NCI-H1417 treated with DMSO at 0.1 percent for 48 hours (cell line): ENCODE data around the gene IRS2.

Source experiments
- DNase-seq: peaks from one replicate; lab custom pipeline; 2025; lab: John Stamatoyannopoulos, UW

IRS2 gene

DNA sequence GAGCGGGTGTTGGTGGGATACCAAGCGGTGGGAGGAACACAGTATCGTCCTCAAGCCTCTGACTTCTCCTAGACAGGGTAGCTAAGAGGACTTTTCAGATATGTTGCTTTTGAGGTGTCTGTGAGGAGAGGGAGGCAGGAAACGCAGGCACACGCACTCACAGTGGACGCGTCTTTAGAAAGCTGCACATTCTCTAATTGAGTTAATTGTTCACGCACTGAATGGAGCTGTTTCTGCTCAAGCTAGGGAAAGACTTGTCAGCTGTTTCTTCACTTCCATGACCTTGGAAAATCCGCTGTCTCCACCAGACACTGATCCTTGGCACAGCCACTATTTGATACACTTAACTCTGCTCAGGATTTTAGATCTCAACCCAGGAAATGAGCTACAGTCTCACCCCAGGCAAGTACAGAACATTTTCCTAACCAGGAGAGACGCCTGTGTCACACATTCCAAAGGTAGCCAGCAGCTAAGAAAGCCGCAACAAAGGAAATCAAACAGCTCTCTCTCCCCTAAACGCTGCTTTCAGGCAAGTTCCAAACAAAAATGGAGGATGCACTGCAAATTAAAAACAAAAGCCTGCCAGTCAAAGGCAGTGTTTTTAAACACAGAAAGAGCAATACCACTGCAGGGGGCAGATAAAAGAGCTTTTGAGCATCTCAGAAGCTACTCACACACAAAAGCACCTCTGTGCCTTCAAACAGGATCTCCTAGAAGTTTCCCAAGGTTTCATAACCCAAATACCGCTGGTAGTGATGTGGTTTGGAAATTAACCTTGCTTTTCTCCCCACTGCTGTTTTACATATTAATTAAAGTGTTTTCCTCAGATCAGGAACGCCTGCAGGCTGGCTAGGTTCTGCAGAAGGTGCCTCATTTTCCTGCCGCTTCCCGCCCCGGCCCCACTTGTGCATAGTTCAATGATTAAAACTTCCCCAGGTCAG is 57.3 kb downstream of the IRS2 start:
- no peak for DNase-seq

DNA sequence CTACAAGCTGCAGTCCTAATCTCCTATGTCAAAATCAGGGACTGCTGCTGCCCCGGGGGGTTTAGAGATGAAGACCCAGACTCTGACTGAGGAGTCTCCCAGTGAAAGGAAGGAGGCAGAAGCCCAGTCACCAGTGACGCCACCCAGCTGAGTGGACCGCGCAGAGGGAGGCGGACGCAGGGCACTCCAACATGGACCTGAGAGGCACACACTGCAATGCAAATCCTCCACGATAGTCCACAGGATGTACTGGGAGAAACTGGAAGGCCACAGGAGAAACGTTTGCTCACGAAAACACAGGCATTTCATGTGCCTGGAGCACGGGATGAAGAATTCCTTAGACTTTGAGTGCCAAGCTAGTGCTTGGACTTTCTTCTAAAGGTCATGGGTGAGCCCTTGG is 58.3 kb downstream of the IRS2 start:
- DNase-seq = no peak

DNA sequence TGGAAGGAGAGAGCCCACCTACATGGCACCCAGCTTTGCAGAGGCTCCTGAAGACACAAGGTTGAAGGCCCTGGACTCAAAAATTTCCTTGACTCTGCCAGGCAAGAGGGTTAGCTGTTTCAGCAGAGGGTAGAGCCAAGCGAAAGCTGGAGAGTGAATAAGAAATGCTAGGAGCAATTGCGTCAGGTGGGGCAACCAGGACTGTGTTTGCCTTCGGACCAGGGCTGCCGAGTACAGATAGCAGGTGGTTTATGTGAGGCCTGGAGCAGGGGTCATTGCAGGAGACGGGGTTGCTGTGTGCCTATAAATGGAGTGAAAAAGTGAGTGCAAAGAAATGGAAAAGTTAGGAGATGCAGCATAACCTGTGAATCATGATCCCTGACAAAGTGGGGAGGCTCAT is 59.1 kb downstream of the IRS2 start:
- no peak for DNase-seq

DNA sequence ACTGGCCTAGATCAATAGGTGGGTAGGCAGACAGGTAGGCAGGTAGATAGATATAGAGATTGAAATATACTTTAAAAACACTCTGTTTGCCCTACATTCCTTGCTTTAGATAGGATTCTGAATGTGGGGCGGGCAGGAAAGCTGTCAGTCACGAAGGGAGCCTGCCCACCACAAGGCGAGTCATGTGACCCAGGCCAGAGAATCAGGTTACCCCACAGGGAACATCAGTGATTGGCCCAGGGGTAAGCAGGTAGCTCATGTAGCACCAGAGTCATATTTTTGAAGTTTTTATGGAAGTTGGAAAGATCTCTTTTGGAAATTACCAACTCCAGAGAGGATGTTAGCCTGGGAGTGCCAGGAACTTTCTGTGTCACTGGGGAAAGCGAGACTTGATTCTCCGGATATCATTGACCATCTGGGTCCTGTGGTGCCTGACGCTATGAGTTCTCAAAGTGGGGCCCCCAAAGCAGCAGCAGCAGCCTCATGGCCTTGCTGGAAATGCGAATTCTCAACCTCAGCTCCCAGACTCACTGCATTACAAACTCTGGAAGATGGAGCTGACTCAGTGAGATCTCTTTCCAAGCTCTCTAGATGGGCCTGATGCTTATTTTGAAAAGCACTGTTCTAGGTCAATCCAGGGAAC is 60.3 kb downstream of the IRS2 start:
- no peak for DNase-seq

DNA sequence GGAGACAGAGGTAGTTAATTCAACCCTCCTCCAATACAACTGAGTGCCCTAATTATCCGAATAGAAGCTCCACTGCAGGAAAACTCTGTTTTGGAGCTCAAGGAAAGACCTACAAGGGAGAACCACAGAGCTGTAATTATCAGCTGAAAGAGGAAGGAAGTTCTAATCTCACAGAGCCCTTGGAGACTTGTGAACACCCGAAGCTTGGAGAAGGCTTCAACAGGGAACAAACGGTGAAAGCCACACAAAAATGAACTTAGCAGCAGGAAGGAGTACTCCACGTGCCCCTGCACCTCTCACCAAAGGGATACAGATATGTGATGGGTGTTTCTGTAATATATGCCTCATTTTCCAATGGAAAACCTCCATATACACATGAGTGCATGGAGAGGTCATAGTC is 61.1 kb downstream of the IRS2 start:
- no peak for DNase-seq

DNA sequence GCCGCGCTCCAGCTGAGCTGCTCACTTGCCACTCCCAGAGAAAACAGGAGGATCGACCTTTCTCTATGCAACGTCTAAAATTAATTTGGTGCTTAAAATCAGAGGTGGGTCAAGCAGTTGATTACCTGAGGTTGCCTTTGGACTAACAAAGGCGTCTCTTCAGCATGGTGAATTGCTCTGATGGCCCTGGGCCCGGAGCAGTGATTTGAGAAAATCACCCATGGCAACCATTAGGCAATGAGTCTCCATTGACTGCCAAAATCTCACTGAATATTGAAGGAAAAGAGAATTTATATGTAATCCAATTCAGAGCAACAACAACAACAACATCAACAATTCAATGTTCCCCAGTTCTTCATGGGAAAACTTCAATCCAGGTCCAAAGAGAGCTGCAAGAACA is 61.8 kb downstream of the IRS2 start:
- DNase-seq = no peak

DNA sequence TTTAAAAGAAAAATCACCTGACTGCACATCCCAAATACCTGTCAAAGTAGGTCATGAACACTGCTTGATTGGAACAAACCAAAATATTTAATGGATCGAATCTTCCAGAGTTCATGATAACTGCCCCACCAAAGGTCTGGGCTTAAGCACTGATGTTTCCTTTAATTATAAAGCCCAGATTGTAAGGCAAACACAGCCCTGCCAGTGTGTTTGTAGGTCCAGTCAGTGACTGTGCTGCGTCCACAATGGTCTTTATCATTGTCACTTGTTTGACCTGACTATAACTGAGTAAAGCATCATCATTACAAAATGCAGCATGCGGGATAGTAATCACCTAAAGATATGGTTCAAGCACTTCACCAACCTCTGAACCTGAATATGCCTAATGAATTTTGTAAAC is 63.3 kb downstream of the IRS2 start:
- no peak for DNase-seq

DNA sequence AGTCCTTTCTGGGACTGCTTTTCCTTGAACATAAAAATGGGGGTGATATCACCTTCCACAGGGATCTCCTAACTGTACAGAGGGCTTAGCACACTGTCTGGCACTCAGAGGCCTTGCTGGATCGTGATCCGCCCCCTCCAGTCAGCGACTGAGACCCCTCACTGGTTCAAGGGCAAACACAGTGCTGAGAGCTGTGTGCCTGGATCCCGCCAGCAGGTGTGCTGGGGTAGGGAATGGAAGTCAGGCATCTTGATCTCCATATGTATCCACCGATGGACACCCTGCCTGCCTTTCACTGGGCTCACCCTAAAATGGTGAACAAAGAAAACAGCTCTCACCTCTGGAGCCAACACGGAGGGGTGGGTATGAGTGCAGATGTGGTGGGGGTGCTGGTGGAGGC is 64.3 kb downstream of the IRS2 start:
- DNase-seq = no peak

DNA sequence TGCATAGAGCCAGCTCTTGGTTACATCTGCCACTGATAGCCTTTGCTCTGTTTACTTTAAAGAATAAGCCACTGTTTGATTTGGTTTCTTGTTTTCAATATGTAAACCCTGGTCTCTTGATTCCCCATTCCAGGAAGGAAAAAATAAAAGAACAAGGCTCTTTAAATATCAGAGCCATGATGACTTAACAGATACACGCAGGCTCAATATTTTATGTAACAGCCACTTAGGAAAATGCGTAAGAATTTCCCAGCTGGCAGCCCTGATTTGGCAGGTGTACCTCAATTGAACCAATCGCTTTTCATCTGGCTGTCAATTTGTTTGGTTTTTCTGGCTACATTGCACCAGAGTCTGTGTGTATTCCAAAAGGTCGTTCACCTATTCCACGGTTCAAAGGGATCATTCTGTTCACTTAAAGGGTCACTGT is 65.6 kb downstream of the IRS2 start:
- peak; percentile 53 for DNase-seq

DNA sequence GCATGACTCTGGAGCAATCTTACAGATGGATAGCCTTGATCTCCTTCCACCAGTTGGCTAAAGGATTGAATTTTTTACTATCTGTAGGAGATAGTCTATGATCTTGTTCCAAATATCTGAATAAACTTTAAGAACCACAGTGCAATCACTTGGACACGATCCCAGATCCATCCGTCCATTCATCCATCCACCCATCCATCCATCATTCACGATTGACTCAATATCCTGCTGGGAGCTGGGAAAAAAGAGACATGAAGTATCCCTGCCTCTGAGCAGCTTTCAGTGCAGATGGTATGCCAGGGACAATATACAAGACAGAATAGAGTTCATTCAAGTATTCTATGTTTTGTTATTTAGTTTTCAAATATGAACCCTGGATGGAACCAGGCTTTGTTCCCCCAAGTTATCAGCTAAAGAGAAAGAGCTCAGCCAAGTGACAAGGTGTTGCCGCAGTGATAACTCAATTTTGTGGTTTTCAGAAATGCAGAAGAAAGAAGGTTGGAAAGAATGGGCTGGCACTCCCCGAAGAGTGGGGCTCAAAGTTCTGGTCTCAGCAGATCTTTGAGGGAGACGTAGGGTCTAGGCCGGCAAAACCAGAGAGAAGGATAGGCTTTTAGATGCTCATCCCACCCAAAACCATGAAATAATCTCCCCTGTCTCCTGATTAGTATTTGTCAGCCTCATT is 66.3 kb downstream of the IRS2 start:
- no peak for DNase-seq

DNA sequence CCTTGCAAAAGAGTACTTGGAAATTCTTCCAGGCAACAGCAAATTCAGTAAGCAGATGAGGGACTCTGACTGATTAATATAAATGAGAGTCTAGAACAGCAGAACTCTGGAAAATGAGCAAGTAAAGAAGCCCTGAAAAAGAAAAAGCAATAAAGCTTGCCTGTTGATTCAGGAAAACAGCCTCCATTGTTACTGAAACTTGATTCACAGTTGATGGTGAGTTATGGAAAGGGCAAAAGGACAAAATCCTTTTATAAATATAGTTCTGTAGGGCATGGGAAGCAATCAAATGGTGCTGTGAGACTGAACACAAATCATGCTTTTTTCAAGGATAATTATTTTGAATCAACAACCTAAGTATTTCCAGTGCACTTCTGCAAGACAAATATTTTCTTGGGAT is 67.7 kb downstream of the IRS2 start:
- no peak for DNase-seq

DNA sequence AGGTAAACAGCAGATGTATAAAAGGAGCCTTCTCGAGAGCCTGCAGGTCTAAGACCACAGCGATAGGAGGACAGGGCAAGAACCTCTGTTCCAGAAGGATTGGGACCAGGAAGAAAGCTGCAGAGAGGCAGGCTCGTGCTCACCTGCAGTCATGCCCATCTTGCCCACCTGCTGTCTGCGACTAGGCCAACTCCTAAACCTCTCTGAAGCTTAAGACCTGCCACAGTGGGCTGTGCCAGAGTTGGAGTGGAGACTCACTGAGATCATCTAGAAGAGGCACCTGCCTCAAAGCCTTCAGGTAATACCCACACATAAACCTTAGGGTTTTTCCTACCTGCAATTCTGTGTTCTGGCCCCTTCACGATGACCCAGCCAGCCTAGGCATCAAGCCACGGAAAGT is 68.7 kb downstream of the IRS2 start:
- DNase-seq = no peak

DNA sequence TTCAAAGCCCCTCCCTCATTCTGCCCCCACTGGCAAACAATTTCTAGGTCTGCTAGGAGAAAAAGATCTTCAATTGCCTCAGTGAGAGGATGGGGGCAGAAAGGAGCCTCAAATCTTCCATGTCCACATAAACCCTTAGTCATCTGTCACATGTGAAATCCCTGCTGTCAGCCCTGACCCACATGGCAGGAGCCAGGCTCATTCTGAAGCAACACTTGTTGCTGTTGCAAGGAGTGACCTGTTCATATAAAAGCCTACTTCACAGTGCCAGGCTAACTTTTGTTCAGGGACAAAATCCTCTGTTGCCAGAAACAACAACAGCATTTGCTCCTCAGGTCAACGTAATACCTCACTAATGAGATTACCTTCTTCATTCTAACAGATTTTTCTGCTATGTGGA is 70.5 kb downstream of the IRS2 start:
- DNase-seq = no peak

DNA sequence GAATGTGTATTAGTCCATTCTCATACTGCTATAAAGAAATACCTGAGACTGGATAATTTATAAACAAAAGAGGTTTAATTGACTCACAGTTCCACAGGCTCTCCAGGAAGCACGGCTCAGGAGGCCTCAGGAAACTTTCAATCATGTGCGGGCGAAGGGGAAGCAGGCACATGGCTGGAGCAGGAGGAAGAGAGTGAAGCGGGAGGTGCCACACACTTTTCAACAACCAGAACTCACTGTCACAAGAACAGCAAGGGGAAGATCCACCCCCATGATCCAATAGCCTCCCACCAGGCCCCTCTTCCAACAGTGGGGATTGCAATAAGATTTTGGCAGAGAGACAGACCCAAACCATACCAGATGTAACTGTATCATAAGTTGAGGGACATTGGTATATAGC is 72.7 kb downstream of the IRS2 start:
- DNase-seq = no peak

DNA sequence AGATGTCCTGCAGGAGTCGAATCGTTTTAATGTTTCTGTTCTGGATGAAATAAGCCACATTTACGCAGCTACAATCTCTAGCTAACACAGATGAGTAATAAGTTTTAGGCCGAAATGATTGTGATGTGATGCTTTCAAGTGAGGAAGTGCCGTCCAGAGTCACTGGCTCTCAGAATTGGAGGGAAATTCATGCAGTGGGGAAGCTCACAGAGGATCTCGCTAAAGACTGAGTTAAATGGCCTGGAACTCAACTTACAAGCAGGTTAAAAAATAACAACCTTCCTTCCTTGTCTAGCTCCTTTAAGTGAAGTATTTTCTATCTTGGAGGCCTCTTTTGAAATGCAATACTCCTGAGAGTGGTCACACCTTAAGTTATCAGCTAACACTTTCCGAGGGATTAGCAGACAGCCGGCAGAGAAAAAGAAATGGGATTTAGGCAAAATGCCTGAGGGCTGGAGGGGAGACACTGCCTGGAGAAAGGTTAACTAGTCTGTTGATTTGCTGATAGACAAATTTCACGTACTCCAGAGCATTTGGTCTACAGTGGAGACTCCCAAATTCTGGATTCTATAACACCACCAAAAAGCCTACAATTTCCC is 74.2 kb downstream of the IRS2 start:
- DNase-seq = no peak

DNA sequence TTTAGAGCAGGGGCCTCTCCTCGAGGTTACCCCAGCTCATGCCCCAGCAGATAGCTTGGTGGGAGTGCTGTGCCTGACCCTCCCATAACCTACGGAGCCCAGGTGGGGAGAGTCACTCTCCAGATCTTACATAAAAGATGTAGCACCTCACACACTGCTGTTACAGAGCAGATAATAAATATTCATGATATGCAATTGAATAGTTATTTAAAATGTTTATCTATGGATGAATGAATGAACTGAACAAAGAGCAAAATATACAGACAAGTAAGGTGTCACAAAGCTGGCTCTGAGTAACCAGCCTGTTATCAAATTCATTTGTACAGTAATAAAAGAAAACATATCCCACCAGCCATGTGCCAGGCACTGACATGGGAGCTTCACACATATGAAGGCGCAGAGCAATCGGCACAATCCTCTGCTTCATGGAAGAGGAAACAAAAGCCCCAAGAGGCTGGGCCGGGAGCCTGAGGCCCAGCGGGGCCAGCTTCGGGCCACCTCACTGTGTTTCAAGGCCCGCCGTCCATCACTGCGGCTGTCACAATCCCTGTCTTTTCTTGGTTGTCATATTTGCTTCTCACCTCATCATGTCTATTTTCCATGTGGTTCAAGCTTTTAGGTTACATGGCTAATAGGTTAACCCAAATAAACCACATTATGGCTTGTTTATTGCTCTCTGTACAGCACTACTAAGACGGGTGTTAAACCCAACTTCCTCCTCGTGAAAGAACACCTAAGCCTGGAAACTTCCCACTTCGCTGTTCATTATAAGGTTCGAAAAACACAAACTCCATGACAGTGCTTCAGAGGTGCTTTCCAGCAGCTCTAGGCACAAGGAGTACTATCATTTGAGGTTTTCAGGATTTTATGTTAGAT is 78.4 kb downstream of the IRS2 start:
- no peak for DNase-seq

DNA sequence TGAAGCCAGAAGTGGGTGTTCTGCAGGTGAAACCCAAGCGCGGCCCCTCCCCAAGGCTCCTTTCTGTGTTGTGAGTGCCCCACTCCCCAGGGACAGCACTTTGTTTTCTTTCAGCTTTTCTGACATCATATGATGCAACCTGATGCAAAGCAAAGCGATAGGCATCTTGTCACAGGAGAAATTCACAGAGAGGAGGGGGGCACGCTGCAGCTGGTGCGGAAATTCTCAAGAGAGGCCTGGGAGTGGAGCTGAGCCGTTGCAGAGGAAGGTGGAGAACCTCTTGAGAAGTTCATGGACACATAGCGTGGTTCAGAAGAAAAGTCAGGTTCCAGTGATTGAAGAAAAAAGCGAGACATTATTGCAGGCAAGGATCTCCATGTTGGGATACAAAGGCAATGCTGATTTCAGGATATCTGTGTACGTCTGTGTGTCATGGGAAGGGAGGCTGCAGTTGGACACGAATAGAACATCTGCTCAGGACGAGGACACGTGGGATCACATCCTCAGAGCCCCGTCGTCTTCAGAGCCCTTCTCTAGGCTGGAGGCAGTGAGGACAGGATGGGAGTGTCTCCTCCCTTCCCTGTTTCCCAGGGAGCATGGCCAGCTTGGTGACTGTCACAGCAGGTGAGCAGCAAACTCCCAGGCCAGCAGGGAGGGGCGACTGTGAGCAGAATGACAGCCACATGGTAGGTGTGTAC is 79.2 kb downstream of the IRS2 start:
- no peak for DNase-seq

DNA sequence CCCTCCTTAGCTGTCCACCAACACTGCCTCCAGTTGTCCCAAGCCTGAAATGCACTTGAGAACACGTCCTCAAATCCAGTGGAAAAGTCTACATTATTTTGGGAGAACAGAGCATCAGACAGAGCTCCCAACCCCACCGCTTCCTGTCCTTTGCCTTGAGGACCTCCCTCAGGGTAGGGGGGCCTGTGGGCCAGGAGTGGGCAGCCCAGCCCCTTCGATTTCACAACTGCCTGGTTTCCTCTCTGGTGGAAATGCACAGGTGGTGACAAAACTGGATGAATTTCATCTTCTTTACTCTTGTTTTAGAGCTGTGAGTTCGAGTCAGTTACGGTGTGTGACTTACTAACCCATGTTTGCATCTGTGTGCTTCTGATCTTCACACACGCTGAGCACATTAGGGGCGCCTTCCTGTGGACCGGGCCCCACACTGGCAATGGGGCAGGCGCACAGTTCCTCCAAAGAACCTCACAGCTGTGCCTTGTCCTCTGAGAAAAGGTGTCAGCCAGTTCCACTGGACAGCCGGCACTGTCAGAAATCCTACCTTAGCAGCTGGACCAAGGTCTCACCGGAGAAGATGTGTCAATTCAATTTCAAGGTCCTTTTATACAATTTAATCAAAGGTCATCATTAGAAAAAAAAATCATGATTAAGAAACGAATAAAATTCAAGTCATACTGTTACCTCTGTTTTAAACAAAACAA is 80.2 kb downstream of the IRS2 start:
- DNase-seq = no peak

DNA sequence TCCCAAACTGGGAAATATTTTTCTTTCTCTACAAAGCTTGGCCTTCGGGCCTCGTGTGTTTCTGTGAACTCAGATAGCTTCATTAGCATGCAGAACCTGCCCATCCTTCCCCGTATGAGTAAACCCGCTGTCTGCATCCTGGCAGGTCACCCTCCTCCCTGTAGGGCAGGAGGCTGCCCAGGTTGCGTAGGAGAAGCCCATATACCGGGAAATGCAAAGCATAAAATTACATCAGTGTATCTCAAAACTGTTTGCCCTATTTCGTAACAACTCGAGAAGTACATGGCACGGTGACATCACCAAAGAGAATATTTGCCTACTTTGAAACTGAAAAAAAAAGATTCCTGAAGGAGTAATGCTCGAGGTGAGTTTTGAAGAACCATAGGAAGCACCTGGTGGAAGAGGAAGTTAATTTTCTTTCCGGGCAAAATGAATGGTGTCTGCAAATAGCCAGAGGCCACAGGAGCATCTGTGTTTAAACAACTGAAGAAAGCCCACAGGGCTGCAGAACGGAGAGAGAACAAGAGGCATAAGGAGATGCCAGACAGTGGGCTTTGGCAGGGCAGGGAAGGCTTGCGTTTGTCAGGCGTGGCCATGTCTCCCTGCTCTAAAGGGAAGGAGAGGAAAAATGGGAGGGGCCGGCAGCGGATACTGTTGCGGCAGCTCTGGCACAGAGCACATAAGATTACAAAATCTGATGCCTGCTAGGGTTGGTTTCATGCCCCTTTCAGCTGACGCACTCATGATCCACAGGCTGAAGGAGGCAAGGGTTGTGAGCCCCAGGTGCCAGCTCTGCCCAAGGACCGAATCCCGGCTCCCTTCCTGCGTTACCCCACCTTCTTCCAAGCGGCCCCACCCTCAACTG is 81.4 kb downstream of the IRS2 start:
- peak; percentile 21 for DNase-seq
